Peyer's patch (tissue), 4 donors: Measurements from ENCODE around the gene DCST1.

Experiments used
- POLR2A ChIP-seq, 2 donors: fragments of 450-650 bp; IDR thresholded peaks; one replicate each; pipeline ENCODE4 v1.5.1; 2017; ENCODE audit warnings: antibody characterized with exemption in 2 of 2, mild to moderate bottlenecking in 2 of 2, moderate library complexity in 2 of 2
- TF ChIP-seq, protein P1 (sequence below), 6 experiments: fragments of 450-650 bp in 4 of 6; fragments of 200-600 bp in 2 of 6; sonication (generic) in 1 of 6; IDR thresholded peaks; one replicate each; pipeline ENCODE4 v1.5.1; 2017 to 2019; ENCODE audit warnings: antibody characterized with exemption in 6 of 6, mild to moderate bottlenecking in 3 of 6, moderate library complexity in 1 of 6

DNA sequence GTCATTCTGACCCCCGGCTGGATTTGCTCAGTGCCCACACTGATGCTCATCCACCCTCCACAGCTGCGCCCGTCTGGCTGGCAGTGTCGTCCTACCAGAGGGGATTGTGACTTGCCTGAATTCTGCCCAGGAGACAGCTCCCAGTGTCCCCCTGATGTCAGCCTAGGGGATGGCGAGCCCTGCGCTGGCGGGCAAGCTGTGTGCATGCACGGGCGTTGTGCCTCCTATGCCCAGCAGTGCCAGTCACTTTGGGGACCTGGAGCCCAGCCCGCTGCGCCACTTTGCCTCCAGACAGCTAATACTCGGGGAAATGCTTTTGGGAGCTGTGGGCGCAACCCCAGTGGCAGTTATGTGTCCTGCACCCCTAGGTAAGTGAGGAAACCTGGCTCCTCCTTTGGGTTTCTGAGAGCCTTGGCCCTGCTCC lies 24.2 kb downstream of the DCST1 start:
- TF ChIP-seq, protein P1, sequence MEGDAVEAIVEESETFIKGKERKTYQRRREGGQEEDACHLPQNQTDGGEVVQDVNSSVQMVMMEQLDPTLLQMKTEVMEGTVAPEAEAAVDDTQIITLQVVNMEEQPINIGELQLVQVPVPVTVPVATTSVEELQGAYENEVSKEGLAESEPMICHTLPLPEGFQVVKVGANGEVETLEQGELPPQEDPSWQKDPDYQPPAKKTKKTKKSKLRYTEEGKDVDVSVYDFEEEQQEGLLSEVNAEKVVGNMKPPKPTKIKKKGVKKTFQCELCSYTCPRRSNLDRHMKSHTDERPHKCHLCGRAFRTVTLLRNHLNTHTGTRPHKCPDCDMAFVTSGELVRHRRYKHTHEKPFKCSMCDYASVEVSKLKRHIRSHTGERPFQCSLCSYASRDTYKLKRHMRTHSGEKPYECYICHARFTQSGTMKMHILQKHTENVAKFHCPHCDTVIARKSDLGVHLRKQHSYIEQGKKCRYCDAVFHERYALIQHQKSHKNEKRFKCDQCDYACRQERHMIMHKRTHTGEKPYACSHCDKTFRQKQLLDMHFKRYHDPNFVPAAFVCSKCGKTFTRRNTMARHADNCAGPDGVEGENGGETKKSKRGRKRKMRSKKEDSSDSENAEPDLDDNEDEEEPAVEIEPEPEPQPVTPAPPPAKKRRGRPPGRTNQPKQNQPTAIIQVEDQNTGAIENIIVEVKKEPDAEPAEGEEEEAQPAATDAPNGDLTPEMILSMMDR (IDR thresholded peaks at IDR 0.05), result no peak
- TF ChIP-seq POLR2A (IDR thresholded peaks at IDR 0.05), result no peak
